BE2C (cell line): ENCODE measurements around the gene VRK1.

Experiments
- DNase-seq: peaks from one replicate; pipeline ENCODE4 v3.0.0-alpha.2; 2020
- H3K27me3 ChIP-seq: fragments of 250-450 bp; sonication (Bioruptor Pico); 2 replicates; pipeline ENCODE4 v1.5.1; 2020; ENCODE audit warnings: mild to moderate bottlenecking
- H3K36me3 ChIP-seq: fragments of 250-450 bp; sonication (Bioruptor Pico); 2 replicates; pipeline ENCODE4 v1.5.1; 2020; ENCODE audit warnings: mild to moderate bottlenecking
- H3K4me1 ChIP-seq: fragments of 250-450 bp; sonication (Bioruptor Pico); 2 replicates; pipeline ENCODE4 v1.5.1; 2020
- H3K4me3 ChIP-seq: 2 replicates; pipeline ENCODE4 v1.5.1; 2011; ENCODE audit warnings: low read depth, low read length
- H3K9me3 ChIP-seq: fragments of 250-450 bp; sonication (Bioruptor Pico); 2 replicates; pipeline ENCODE4 v1.5.1; 2020
- CTCF ChIP-seq: IDR thresholded peaks from 2 replicates; pipeline ENCODE4 v1.5.1; 2012; ENCODE audit warnings: mild to moderate bottlenecking, low read depth, low read length

Gene VRK1

GRCh38 chr14:96922986-96923385, 125.8 kb downstream of the VRK1 start:
- Histone ChIP-seq H3K9me3 (no peaks in the 10 kb centered on the region), H3K27me3 (no peaks in the 10 kb centered on the region), H3K36me3 (no peaks in the 10 kb centered on the region), H3K4me1 (peaks cover 9% of the 10 kb centered on the region), H3K4me3 (no peak overlapping the region)
- no peak for TF ChIP-seq CTCF
- no peak for DNase-seq

GRCh38 chr14:96925422-96925821, 128.2 kb downstream of the VRK1 start:
- Histone ChIP-seq H3K27me3 (no peaks in the 10 kb centered on the region), H3K9me3 (no peaks in the 10 kb centered on the region), H3K36me3 (no peaks in the 10 kb centered on the region), H3K4me3 (no peak overlapping the region), H3K4me1 (peaks cover 7% of the 10 kb centered on the region)
- 0 out of 2 replicates have a peak, but pooled peaks have one; percentile 6 for TF ChIP-seq CTCF
- peak; percentile 24 for DNase-seq

GRCh38 chr14:96926001-96926400, 128.8 kb downstream of the VRK1 start:
- TF ChIP-seq CTCF = no peak
- H3K4me1 ChIP-seq = peaks cover 7% of the 10 kb centered on the region
- no peak for DNase-seq
- no peaks in the 10 kb centered on the region for H3K27me3 ChIP-seq
- H3K4me3 ChIP-seq = no peak overlapping the region
- H3K9me3 ChIP-seq = no peaks in the 10 kb centered on the region
- no peaks in the 10 kb centered on the region for H3K36me3 ChIP-seq

GRCh38 chr14:96928779-96929380, 131.7 kb downstream of the VRK1 start:
- H3K4me1 ChIP-seq = peaks cover 7% of the 10 kb centered on the region
- no peak overlapping the region for H3K4me3 ChIP-seq
- H3K9me3 ChIP-seq = no peaks in the 10 kb centered on the region
- TF ChIP-seq CTCF = no peak
- no peaks in the 10 kb centered on the region for H3K36me3 ChIP-seq
- no peaks in the 10 kb centered on the region for H3K27me3 ChIP-seq
- no peak for DNase-seq

GRCh38 chr14:96929950-96930349, 132.8 kb downstream of the VRK1 start:
- no peak for DNase-seq
- TF ChIP-seq CTCF = no peak
- H3K4me1 ChIP-seq = peaks cover 7% of the 10 kb centered on the region
- H3K9me3 ChIP-seq = no peaks in the 10 kb centered on the region
- H3K36me3 ChIP-seq = no peaks in the 10 kb centered on the region
- H3K4me3 ChIP-seq = no peak overlapping the region
- H3K27me3 ChIP-seq = no peaks in the 10 kb centered on the region

GRCh38 chr14:96930526-96930925, 133.3 kb downstream of the VRK1 start:
- Histone ChIP-seq H3K36me3 (no peaks in the 10 kb centered on the region), H3K4me1 (peaks cover under 1% of the 10 kb centered on the region), H3K27me3 (no peaks in the 10 kb centered on the region), H3K4me3 (no peak overlapping the region), H3K9me3 (no peaks in the 10 kb centered on the region)
- TF ChIP-seq CTCF = no peak
- no peak for DNase-seq
